ENCODE results near the gene PRKAG3.
A peak's percentile ranks its signal among the peaks of the same experiment; 100 is the strongest.

PRKAG3 gene

GRCh38 chr2:218873359-218874194 is 42.0 kb upstream of the PRKAG3 start:
- H3K4ac ChIP-seq (ENCODE audit: low read depth, low read length), result no peak overlapping the region
- no peak overlapping the region for H3K23ac ChIP-seq (ENCODE audit: low read length)
- no peak overlapping the region for H4K5ac ChIP-seq (ENCODE audit: low read length)
- no peaks in the 10 kb centered on the region for H3K79me1 ChIP-seq (ENCODE audit: low read length)
- peaks cover 77% of the 10 kb centered on the region for H3K27me3 ChIP-seq (ENCODE audit: insufficient read depth, low read length, poor library complexity)
- no peak overlapping the region for H3K9ac ChIP-seq (ENCODE audit: low read length)
- H3K79me2 ChIP-seq (ENCODE audit: control insufficient read depth, insufficient read depth, low read length), result no peaks in the 10 kb centered on the region
- no peak overlapping the region for H2BK5ac ChIP-seq (ENCODE audit: low read length)
- no peak overlapping the region for H2AK5ac ChIP-seq (ENCODE audit: low read length)
- no peak overlapping the region for H3K4me2 ChIP-seq (ENCODE audit: low read length)
- no peaks in the 10 kb centered on the region for H3K36me3 ChIP-seq (ENCODE audit: control insufficient read depth, insufficient read depth, low read length)
- WGBS (ENCODE audit: extremely low coverage, insufficient coverage, low lambda C conversion rate), result no CpG with 5 or more reads among the region's 86 CpGs
- H4K8ac ChIP-seq (ENCODE audit: low read depth, low read length), result no peak overlapping the region
- H3K4me1 ChIP-seq (ENCODE audit: control insufficient read depth, low read depth, low read length), result no peaks in the 10 kb centered on the region
- no peak for DNase-seq
- no peak overlapping the region for H2BK120ac ChIP-seq (ENCODE audit: low read depth, low read length)
- H3K27ac ChIP-seq (ENCODE audit: low read depth, low read length), result no peak overlapping the region
- H2BK15ac ChIP-seq (replicated peaks; ENCODE audit: low read depth), result no peak overlapping the region
- H3K18ac ChIP-seq (ENCODE audit: low read length), result no peak overlapping the region
- no peak overlapping the region for H3K56ac ChIP-seq (ENCODE audit: low read length)
- H3K4me3 ChIP-seq (ENCODE audit: low read length), result no peak overlapping the region

DNA sequence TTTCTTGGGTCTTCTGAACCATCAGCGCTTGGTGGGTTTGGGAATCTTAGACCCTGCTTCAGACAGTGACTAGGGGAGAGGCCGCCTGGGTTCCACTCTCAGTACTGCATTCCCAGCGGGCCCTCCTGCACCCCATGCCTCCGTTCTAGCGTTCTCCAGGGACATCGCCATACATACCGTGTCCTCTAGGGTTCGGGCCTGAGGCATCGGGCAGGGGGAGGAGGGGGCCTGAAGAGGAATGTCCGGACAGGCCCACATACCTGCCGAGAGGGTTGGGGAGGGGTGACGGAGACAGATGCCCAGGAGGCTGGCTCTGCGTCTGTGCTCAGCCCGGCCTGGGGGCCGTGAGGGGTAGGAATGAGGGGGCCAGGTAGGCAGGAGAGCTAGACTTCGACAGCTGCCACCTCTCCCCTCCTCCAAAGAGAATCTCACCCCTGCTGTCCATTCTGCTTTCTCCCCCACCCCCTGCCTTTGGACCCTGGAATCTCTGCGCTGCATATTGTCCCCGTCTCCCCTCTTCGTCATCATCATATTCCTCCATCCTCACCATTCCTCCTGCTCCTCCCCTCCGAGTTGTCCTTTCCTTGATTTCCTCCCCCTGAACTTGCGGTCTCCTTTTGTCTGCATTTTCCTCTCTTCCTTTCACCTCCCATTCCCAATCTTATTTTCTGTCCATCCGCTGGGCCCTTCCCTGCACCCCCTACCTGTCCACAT is 41.2 kb upstream of the PRKAG3 start:
- Histone ChIP-seq H3K4me2 (ENCODE audit: low read length) (no peak overlapping the region), H3K18ac (ENCODE audit: low read length) (no peak overlapping the region), H3K4ac (ENCODE audit: low read depth, low read length) (no peak overlapping the region), H3K79me2 (ENCODE audit: control insufficient read depth, insufficient read depth, low read length) (no peaks in the 10 kb centered on the region), H3K36me3 (ENCODE audit: control insufficient read depth, insufficient read depth, low read length) (no peaks in the 10 kb centered on the region), H4K5ac (ENCODE audit: low read length) (no peak overlapping the region), H2BK5ac (ENCODE audit: low read length) (no peak overlapping the region), H3K4me3 (ENCODE audit: low read length) (no peak overlapping the region), H2AK5ac (ENCODE audit: low read length) (no peak overlapping the region), H3K56ac (ENCODE audit: low read length) (no peak overlapping the region), H3K27me3 (ENCODE audit: insufficient read depth, low read length, poor library complexity) (peaks cover 79% of the 10 kb centered on the region), H3K27ac (ENCODE audit: low read depth, low read length) (no peak overlapping the region), H3K4me1 (ENCODE audit: control insufficient read depth, low read depth, low read length) (no peaks in the 10 kb centered on the region), H3K79me1 (ENCODE audit: low read length) (no peaks in the 10 kb centered on the region), H2BK120ac (ENCODE audit: low read depth, low read length) (no peak overlapping the region), H4K8ac (ENCODE audit: low read depth, low read length) (no peak overlapping the region), H3K23ac (ENCODE audit: low read length) (no peak overlapping the region), H3K9ac (ENCODE audit: low read length) (no peak overlapping the region), H2BK15ac (replicated peaks; ENCODE audit: low read depth) (no peak overlapping the region)
- DNase-seq, result peak; percentile 65
- WGBS (ENCODE audit: extremely low coverage, insufficient coverage, low lambda C conversion rate), result no CpG with 5 or more reads among the region's 22 CpGs

- Histone ChIP-seq H2BK120ac (ENCODE audit: low read depth, low read length) (no peak overlapping the region), H3K36me3 (ENCODE audit: control insufficient read depth, insufficient read depth, low read length) (no peaks in the 10 kb centered on the region), H3K27me3 (ENCODE audit: insufficient read depth, low read length, poor library complexity) (peaks cover 78% of the 10 kb centered on the region), H3K56ac (ENCODE audit: low read length) (no peak overlapping the region), H3K9ac (ENCODE audit: low read length) (no peak overlapping the region), H2BK5ac (ENCODE audit: low read length) (no peak overlapping the region), H3K79me2 (ENCODE audit: control insufficient read depth, insufficient read depth, low read length) (no peaks in the 10 kb centered on the region), H3K4ac (ENCODE audit: low read depth, low read length) (no peak overlapping the region), H3K18ac (ENCODE audit: low read length) (no peak overlapping the region), H4K5ac (ENCODE audit: low read length) (no peak overlapping the region), H3K4me3 (ENCODE audit: low read length) (no peak overlapping the region), H3K4me1 (ENCODE audit: control insufficient read depth, low read depth, low read length) (no peaks in the 10 kb centered on the region), H2BK15ac (replicated peaks; ENCODE audit: low read depth) (no peak overlapping the region), H4K8ac (ENCODE audit: low read depth, low read length) (no peak overlapping the region), H3K79me1 (ENCODE audit: low read length) (no peaks in the 10 kb centered on the region), H3K23ac (ENCODE audit: low read length) (no peak overlapping the region), H3K4me2 (ENCODE audit: low read length) (no peak overlapping the region), H3K27ac (ENCODE audit: low read depth, low read length) (no peak overlapping the region), H2AK5ac (ENCODE audit: low read length) (no peak overlapping the region)
- DNase-seq, result no peak
- WGBS (ENCODE audit: extremely low coverage, insufficient coverage, low lambda C conversion rate), result no CpG with 5 or more reads among the region's 60 CpGs
These were observed 40.0 kb upstream of the PRKAG3 start for GRCh38 chr2:218871345-218872302.

GRCh38 chr2:218870984-218871344 is 39.4 kb upstream of the PRKAG3 start:
- Histone ChIP-seq H4K8ac (ENCODE audit: low read depth, low read length) (no peak overlapping the region), H3K4me1 (ENCODE audit: control insufficient read depth, low read depth, low read length) (no peaks in the 10 kb centered on the region), H3K23ac (ENCODE audit: low read length) (no peak overlapping the region), H2BK5ac (ENCODE audit: low read length) (no peak overlapping the region), H3K4me2 (ENCODE audit: low read length) (no peak overlapping the region), H3K4me3 (ENCODE audit: low read length) (no peak overlapping the region), H3K4ac (ENCODE audit: low read depth, low read length) (no peak overlapping the region), H3K79me2 (ENCODE audit: control insufficient read depth, insufficient read depth, low read length) (no peaks in the 10 kb centered on the region), H2BK120ac (ENCODE audit: low read depth, low read length) (no peak overlapping the region), H4K5ac (ENCODE audit: low read length) (no peak overlapping the region), H3K79me1 (ENCODE audit: low read length) (no peaks in the 10 kb centered on the region), H3K27me3 (ENCODE audit: insufficient read depth, low read length, poor library complexity) (peaks cover 81% of the 10 kb centered on the region), H3K18ac (ENCODE audit: low read length) (no peak overlapping the region), H3K27ac (ENCODE audit: low read depth, low read length) (no peak overlapping the region), H2BK15ac (replicated peaks; ENCODE audit: low read depth) (no peak overlapping the region), H2AK5ac (ENCODE audit: low read length) (no peak overlapping the region), H3K9ac (ENCODE audit: low read length) (no peak overlapping the region), H3K36me3 (ENCODE audit: control insufficient read depth, insufficient read depth, low read length) (no peaks in the 10 kb centered on the region), H3K56ac (ENCODE audit: low read length) (no peak overlapping the region)
- no CpG with 5 or more reads among the region's 18 CpGs for WGBS (ENCODE audit: extremely low coverage, insufficient coverage, low lambda C conversion rate)
- no peak for DNase-seq

GRCh38 chr2:218869064-218869463 is 37.5 kb upstream of the PRKAG3 start:
- no CpG with 5 or more reads among the region's 9 CpGs for WGBS (ENCODE audit: extremely low coverage, insufficient coverage, low lambda C conversion rate)
- H3K27me3 ChIP-seq (ENCODE audit: insufficient read depth, low read length, poor library complexity), result peaks cover 66% of the 10 kb centered on the region
- H3K9ac ChIP-seq (ENCODE audit: low read length), result no peak overlapping the region
- H2BK120ac ChIP-seq (ENCODE audit: low read depth, low read length), result no peak overlapping the region
- H2BK5ac ChIP-seq (ENCODE audit: low read length), result no peak overlapping the region
- no peak overlapping the region for H4K5ac ChIP-seq (ENCODE audit: low read length)
- H2BK15ac ChIP-seq (replicated peaks; ENCODE audit: low read depth), result no peak overlapping the region
- H4K8ac ChIP-seq (ENCODE audit: low read depth, low read length), result no peak overlapping the region
- no peaks in the 10 kb centered on the region for H3K4me1 ChIP-seq (ENCODE audit: control insufficient read depth, low read depth, low read length)
- no peaks in the 10 kb centered on the region for H3K79me1 ChIP-seq (ENCODE audit: low read length)
- H3K4me3 ChIP-seq (ENCODE audit: low read length), result no peak overlapping the region
- H3K4me2 ChIP-seq (ENCODE audit: low read length), result no peak overlapping the region
- no peak for DNase-seq
- H3K18ac ChIP-seq (ENCODE audit: low read length), result no peak overlapping the region
- H3K56ac ChIP-seq (ENCODE audit: low read length), result no peak overlapping the region
- H3K36me3 ChIP-seq (ENCODE audit: control insufficient read depth, insufficient read depth, low read length), result no peaks in the 10 kb centered on the region
- no peaks in the 10 kb centered on the region for H3K79me2 ChIP-seq (ENCODE audit: control insufficient read depth, insufficient read depth, low read length)
- no peak overlapping the region for H3K23ac ChIP-seq (ENCODE audit: low read length)
- no peak overlapping the region for H2AK5ac ChIP-seq (ENCODE audit: low read length)
- no peak overlapping the region for H3K27ac ChIP-seq (ENCODE audit: low read depth, low read length)
- H3K4ac ChIP-seq (ENCODE audit: low read depth, low read length), result no peak overlapping the region

Measured in mesendoderm (in vitro differentiated cells).